Fibroblast of skin of abdomen (primary cell): ENCODE results near the gene MUC4.
"Not testable (repeated sequence)": the region's sequence is repeated elsewhere in the genome, so short reads cannot be mapped to it uniquely, and the experiment has no call there.

ENCODE experiments used
- DNase-seq: peaks from one replicate; pipeline ENCODE4 v3.0.0-alpha.2; 2013

Gene MUC4

DNA sequence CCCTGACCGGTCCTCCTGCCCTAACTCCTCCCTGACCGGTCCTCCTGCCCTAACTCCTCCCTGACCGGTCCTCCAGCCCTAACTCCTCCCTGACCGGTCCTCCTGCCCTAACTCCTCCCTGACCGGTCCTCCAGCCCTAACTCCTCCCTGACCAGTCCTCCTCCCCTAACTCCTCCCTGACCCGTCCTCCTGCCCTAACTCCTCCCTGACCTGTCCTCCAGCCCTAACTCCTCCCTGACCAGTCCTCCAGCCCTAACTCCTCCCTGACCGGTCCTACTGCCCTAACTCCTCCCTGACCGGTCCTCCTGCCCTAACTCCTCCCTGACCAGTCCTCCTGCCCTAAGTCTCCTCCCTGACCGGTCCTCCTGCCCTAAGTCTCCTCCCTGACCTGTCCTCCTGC is 98.6 kb downstream of the MUC4 start:
- not testable (repeated sequence) for DNase-seq

DNA sequence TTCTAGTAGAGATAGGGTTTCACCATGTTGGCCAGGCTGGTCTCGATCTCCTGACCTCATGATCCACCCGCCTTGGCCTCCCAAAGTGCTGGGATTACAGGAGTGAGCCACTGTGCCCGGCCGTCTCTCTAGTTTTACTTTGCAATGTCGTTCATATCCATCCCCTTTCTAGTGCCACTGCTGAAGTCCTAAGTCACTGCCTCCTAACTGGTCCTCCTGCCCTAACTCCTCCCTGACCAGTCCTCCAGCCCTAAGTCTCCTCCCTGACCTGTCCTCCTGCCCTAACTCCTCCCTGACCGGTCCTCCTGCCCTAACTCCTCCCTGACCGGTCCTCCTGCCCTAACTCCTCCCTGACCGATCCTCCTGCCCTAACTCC is 99.2 kb downstream of the MUC4 start:
- not testable (repeated sequence) for DNase-seq

DNA sequence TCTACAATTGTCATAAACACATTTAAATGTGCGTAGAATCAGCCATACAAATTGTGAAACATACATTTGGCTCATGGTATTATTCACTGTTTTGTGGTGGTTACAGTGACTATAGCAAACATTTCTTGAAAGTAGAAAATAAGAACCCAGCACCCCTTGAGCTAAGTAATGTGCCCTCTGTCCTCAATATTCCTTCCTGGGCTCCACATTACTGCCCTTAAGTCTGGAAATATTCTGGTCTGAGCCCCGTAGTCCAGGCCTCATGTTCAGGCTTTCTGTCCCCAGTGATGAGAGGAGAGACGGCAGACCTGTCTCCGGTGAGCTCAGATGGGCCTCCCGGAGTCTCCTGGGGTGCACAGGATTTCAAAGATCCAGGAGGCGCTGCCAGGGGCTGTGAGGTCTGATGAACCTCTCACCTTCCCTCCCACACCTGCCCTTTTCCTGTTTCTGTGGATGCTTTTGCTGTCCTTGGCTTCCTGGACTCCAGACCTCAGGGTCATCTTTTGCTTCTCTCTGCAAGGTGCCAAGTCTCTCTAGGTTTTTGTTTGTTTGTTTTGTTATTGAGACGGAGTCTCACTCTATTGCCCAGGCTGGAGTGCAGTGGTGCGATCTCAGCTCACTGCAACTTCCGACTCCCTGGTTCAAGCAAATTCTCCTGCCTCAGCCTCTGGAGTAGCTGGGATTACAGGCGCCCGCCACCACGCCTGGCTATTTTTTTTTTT is 99.8 kb downstream of the MUC4 start:
- DNase-seq = no peak

DNA sequence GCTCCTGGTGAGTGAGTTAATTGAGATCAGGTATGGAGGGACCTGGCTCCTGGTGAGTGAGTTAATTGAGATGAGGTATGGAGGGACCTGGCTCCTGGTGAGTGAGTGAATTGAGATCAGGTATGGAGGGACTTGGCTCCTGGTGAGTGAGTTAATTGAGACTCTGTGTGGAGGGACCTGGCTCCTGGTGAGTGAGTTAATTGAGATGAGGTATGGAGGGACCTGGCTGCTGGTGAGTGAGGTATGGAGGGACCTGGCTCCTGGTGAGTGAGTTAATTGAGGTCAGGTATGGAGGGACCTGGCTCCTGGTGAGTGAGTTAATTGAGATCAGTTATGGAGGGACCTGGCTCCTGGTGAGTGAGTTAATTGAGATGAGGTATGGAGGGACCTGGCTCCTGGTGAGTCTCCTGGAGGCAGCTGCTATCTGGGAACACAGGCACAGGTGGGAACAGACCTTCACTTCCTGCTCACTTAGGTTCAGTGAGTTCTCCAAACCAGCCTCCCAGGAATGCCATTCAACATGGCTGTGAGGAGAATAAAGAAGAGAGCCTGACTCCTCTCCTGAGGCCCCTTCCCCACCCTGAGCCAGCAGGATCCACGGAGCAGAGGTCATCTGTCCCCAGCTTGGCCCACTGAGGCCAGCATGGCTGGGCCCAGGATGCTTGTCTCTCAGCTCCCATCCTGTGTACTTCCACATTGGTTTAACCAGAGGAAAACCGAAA is 100.5 kb downstream of the MUC4 start:
- not testable (repeated sequence) for DNase-seq

DNA sequence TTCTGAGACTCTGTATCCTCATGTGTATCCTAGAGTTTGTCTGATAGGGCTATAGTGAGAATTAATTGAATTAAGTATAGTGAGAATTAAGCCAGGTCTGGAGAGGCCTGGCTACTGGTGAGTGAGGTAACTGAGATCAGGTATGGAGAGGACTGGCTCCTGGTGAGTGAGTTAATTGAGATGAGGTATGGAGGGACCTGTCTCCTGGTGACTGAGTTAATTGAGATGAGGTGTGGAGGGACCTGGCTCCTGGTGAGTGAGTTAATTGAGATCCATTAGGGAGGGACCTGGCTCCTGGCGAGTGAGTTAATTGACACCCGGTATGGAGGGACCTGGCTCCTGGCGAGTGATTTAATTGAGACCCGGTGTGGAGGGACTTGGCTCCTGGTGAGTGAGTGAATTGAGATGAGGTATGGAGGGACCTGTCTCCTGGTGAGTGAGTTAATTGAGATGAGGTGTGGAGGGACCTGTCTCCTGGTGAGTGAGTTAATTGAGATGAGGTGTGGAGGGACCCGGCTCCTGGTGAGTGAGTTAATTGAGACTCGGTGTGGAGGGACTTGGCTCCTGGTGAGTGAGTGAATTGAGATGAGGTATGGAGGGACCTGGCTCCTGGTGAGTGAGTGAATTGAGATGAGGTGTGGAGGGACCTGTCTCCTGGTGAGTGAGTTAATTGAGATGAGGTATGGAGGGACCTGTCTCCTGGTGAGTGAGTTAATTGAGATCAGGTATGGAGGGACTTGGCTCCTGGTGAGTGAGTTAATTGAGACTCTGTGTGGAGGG is 101.4 kb downstream of the MUC4 start:
- DNase-seq = not testable (repeated sequence)

DNA sequence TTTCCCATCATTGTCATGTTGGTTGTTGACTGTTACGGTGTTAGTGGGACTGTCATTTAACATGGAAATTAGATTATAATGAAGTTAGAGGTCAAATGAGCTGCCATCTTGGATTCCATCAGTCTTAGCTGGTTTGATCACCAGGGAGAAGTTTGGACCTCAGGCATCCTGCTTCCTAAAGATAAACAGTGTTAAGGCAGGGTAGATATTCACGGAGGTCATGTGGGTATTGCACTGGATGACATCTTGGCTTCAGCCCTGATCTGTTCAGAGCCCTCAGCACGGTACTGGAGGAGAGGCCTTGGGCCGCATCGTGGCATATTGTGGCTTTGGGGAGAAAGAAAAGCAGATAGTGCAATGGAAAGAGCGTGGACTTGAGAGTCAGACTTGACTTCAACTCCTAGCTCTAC is 102.0 kb downstream of the MUC4 start:
- no peak for DNase-seq

DNA sequence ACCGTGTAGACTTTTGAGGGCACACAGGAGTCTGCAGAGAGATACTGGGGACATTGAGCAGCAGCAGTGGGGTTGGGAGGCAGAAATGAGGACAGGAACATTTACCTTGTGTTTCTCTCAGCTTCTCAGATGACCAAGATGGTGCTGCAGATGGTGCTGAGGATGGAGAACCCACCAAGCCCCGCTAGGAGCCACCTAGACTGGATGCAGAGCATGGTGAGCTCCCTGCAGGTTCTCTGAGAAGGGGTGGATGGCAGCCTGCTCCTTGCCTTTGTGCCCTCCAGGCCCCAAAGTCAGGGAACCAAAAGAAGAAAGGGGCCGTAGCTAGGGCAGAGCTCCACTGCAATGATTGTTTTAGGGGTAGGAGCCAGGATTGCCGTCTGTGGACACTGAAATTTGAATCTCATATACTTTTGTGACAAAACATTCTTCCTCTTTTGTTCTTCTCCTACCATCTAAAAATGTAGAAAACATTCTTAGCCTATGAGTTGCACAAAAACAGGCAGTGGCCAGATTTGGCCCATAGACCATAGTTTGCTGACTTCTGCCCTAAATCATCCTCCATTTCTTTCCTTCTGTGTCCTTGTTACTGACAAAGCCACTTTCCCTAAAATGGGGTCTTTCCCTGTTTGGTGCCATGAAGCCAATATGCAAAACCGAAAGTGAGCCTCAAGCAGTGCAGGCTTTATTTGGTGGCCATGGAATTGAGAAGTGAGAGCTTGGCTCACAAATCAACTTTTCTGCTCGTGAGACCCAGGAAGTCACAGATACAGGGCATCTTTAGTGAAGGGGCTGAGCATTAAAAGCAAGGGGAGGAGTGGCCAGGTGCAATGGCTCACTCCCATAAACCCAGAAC is 102.9 kb downstream of the MUC4 start:
- no peak for DNase-seq

DNA sequence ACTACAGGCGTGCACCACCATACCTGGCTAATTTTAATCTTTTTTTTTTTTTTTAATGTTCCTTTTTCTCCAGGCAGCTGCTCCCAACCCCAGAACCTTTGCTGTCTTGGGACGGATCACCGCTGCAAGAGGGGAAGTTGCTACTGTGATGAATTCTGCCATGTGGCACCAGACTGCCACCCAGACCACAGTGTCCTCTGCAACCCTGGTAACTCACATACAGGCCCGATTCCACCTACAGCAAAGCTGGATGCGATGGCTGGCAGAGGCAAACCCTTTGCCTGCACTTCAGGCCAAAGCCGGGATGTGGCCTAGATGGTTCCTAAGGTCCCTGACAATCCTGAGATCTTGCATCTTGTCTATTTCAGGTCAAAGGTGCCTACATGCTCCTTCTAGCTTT is 103.7 kb downstream of the MUC4 start:
- no peak for DNase-seq

DNA sequence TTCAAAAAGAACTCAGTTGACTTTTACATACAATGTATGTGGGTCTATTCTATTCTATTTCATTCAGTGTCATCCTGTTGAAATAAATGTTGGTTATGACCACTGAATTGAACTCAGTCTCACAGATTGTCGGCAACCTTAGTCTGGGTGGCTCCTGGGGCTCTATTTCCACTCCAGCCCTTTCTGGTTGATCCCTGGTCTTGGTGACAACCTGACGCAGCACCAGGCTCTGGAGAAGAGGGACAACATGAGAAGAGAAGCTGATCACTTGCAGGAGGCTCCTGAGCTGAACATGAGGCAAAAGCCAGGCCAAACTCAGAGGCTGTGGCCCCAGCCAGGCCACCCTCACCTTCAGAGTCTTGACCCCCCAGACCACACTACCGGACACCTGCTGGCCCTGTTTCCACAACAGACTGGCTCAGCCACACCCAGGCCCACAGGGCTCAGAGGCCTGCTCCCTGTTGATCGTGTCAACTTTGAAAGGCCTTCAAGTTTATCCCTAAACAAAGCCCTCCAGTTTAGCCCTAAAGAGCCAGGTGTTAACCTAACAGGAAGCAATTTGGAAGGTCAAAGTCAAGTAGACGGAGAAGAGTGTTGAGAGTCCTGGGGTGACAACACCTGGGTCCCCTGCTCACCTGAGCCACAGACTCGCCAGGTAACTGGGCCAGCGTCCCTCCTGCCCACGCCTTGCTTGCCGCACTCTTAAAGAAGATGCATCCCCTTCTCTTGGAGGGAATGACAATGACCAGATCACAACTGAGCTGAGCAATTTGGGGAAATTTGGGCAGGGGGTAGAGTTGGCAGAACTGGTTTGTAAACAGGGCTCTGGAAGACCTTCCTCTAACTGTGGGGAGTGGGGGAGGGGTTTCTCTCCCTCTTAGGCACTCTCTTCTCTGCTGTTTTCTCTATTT is 106.4 kb downstream of the MUC4 start:
- DNase-seq = no peak

DNA sequence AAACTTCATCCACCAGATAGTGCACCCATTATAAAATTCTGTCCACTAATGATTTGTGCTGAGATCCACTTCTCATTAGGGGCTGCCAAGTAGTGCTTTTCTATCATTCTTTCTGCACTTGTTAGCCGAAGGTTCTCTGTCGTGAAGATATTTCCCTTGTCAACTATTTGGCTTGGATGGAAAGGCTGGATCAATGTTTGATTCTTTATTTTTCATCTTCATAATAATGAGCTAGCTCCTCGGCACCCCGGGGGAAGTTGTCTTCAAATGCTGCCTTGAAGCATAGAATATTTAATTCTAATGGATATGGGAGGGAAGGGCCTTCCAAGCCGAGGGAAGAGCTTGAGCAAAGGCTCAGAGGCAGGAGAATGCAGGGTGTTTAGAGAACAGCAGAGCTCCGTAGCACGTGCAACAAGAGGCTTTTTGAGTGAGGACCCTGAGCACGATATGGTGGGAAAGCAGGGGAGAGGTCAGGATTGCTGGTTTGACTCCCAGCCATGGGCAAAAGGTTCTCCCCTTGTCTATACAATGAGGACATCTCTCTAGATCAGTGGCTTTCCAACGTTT is 107.2 kb downstream of the MUC4 start:
- no peak for DNase-seq

DNA sequence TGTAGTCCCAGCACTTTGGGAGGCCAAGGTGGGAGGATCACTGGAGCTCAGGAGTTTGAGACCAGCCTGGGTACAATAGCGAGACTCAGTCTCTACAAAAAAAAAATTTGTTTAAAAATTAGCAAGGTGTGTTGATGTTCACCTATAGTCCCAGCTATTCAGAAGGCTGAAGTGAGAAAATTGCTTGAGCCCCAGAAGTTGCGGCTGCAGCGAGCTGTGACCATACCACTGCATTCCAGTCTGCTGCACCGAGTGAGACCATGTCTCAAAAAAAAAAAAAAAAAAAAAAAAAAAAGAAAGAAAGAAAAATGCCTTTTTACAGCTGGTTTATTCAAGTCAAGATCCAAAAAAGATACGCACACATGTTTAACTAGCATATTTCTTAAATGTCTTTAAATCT is 108.0 kb downstream of the MUC4 start:
- no peak for DNase-seq

DNA sequence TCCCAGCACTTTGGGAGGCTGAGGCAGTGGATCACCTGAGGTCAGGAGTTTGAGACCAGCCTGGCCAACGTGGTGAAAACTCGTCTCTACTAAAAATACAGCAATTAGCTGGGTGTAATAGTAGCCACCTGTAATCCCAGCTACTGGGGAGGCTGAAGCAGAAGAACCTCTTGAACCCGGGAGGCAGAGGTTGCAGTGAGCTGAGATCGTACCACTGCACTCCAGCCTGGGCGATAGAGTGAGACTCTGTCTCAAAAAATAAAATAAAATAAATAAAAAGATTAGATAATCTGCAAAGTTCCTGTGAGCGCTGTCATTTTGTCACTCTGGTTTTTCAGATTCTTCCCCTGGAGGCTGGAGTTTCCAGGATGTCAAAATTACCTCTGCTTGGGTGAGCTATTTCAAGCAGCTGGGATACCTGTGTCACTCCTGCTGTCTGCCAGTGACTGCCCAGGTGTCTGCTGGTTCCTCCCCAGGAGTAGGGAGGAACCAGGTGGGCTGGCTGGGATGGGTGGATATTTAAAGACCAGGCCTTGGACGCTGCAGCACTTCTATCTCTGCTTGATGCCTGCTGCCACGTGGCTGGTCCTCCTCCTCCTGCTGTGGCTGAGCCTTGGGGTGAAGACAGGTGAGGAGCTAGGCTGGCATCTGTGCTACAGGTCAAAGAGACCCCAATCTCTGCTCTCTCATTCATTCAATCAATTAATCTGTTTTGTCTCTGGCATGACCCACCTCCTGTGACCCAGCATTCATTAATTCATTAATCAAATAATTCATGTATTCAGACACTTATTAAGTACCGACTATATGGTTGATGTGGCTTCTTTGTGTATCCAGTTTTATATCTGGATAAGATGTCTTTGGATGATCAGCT is 110.5 kb downstream of the MUC4 start:
- no peak for DNase-seq

DNA sequence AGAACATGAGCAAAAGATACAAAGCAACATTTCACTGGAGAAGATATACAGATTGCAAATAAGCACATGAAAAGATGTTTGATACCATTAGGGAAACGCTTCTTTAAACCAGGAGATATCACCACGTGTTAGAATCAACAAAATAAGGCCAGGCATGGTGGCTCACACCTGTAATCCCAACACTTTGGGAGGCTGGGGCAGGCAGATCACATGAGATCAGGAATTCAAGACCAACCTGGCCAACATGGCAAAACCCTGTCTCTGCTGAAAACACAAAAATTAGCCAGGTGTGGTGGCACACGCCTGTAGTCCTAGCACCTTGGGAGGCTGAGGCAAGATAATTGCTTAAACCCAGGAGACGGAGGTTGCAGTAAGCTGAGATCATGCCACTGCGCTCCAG is 111.4 kb downstream of the MUC4 start:
- no peak for DNase-seq

DNA sequence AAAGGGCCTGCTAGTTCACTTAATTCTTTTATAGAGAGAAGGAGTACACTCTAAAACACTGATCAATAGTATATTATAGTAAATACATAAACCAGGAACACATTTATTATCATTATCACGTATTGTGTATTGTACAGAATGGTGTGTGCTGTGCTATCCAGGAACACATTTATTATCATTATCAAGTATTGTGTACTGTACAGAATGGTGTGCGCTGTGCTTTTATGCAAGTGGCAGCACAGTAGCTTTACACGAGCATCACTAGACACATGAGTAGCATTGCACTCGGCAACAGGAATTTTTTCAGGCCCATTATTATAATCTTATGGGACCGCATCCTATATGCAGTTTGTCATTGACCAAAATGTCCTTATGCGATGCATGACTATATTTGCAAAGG is 111.9 kb downstream of the MUC4 start:
- no peak for DNase-seq

DNA sequence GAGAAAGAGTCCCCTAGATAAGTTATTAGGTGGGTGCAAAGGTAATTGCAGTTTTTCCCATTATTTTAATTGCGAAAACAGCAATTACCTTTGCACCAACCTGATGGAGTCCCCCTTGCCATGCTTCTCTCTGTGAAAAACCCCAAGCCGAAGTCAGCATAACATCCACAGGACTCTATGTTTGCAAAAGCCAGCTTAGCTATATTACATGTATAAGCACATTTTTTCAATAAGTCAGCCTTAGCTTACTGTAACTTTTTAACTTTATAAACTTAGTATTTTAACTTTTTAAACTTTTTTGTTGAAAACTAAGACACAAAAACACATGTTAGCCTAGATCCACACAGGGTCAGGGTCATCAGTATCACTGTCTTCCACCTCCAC is 112.3 kb downstream of the MUC4 start:
- DNase-seq = no peak

DNA sequence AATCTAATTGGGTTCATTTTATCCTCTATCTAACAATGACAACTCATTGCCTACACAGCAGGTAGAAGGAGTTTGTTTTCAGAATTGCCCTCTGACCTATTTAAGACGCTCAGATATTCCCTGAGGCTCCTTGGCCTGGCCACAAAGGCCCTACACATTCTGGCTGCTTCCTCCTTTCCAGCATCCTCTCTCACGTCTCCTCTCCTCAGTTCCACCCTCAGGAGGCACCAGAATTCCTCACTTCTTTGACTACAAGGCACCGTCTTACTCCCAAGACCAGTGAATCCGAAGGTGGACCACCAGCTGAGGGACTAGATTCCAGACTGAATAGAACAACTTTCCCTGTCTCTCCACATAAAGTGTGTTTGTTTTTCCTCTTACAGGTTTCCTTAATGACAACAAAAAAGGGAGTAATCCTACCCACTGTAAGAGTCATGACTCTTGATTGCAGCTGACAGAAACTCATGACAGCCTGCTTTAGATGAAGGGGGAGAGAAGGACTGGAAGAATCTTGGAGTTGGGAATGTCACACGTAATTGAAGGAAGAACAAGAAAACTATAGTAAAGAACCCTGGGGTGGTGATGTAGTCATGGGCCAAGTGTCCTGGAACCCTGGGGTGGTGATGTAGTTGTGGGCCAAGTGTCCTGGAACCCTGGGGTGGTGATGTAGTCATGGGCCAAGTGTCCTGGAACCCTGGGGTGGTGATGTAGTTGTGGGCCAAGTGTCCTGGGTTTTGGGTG is 112.9 kb downstream of the MUC4 start:
- DNase-seq = no peak

DNA sequence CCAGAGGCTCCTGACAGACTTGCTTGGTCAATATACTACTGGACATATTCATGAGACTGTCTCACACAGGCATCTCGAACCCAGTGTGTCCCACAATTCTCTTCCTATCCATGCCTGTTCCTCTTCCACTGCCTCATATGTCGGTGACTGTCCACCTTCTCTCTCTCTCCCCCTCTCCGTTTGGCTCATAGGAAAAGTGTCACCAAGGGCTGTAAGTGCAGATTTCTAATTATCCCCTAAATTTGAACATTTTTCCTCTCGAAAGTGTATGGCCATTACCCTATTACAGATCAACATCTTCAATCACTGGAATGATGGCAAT is 113.4 kb downstream of the MUC4 start:
- no peak for DNase-seq

DNA sequence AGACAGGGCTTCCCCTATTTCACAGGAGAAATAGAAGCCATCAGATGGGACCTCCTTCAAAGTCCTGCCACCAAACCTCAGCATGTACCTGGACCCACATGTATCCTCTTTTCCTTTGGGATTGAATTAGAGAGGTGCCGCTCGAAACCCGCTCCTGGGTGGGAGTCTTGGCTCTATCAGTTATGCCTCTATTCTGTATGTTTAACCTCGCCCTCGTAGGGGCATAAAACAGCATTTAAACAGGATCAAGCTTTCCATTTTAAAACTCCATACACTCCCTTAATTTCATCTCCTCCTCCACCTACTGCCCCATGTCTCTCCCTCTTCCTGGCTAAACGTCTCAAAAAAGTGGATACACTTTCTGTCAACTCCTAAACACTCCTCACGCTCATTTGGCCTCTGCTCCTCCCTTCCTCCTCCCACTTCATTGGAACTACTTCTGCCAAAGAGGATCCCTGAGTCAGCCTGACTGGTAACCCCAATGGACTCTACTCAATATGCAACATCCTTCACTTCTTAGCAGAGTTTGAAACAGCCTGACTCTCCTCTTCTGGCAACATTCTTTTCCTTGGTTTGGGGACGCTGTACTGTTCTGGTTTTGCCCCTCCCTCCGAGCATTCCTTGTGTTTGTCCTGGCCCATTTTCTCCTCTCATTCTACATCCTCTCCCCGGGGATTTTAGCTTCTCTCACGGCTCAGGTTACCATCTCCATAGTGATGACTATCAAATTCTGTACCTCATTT is 114.0 kb downstream of the MUC4 start:
- DNase-seq = peak; percentile 79
